GM21515 (cell line): ENCODE measurements around the gene GPR176.

Source experiments
- ATAC-seq: cut with Tn5 transposase; IDR thresholded peaks from one replicate; pipeline ENCODE4 v1.9.1; 2021; ENCODE audit not compliant: unreplicated experiment

GPR176 gene

GRCh38 chr15:39936681-39937080 lies 16.6 kb upstream of the GPR176 start:
- no peak for ATAC-seq

- no peak for ATAC-seq
These were observed 16.1 kb upstream of the GPR176 start for GRCh38 chr15:39936187-39936586.

DNA sequence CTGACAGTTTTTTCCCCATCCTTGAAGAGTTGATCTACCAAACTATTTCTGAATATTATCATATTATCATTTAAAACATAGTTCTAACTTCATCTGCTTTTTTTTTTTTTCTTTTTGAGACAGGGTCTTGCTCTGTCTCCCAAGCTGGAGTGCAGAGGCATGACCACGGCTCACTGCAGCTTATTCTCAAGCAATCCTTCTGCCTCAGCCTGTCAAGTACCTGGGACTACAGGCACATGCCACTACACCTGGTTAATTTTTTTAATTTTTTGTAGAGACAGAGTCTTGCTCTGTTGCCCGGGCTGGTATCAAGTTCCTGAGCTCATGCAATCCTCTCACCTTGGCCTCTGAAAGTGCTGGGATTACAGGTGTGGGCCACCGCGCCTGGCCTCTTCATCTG lies 15.2 kb upstream of the GPR176 start:
- no peak for ATAC-seq

- ATAC-seq: peak; percentile 9
These were observed 14.5 kb upstream of the GPR176 start for GRCh38 chr15:39934397-39935071.

DNA sequence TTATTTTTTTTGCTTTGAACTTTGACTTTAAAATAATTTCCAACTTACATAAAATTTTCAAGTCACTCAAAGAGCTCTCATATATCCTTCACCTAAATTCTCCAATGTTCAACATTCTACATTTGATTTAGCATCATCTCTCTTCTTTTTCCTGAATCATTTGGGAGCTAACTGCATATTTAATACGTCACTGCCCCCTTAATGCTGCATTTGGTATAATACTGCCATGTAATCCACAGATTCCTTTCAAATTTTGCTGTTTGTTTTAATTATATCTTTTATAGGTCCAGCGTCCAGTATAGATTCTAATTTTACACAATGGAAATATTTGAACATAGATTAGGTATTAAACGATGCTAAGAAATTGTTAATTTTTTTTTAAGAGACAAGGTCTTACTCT lies 11.5 kb upstream of the GPR176 start:
- ATAC-seq: no peak

- no peak for ATAC-seq
These were observed 6.5 kb upstream of the GPR176 start for GRCh38 chr15:39926526-39926925.

GRCh38 chr15:39925112-39925842 lies 5.2 kb upstream of the GPR176 start:
- ATAC-seq: no peak

GRCh38 chr15:39924437-39924836 lies 4.4 kb upstream of the GPR176 start:
- no peak for ATAC-seq

- no peak for ATAC-seq
These were observed 2.5 kb upstream of the GPR176 start for GRCh38 chr15:39922462-39923092.

DNA sequence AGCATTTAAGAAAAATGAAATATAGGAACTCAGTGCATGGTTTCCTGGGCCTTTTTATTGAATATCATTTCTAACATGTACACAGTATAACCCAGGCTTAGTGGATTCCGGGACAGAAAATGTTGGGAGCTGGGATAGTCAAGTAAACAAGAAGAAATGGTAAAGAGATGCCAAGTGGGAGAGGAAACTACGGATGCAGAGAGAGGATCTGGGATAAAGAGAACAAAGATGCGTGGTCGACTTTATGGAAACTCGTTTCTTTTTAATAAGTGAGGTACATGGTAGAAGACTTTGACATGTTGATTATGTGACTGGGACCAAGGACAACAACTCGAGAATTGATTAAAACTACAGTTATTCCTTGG lies 1.2 kb upstream of the GPR176 start:
- no peak for ATAC-seq

GRCh38 chr15:39920510-39921273 lies 626 bp upstream of the GPR176 start:
- peak; percentile 84 for ATAC-seq

GRCh38 chr15:39919411-39919747 lies 687 bp downstream of the GPR176 start:
- ATAC-seq: no peak

- ATAC-seq: no peak
These were observed 1.2 kb downstream of the GPR176 start for GRCh38 chr15:39918688-39919385.

GRCh38 chr15:39914977-39915376 lies 5.1 kb downstream of the GPR176 start:
- no peak for ATAC-seq

DNA sequence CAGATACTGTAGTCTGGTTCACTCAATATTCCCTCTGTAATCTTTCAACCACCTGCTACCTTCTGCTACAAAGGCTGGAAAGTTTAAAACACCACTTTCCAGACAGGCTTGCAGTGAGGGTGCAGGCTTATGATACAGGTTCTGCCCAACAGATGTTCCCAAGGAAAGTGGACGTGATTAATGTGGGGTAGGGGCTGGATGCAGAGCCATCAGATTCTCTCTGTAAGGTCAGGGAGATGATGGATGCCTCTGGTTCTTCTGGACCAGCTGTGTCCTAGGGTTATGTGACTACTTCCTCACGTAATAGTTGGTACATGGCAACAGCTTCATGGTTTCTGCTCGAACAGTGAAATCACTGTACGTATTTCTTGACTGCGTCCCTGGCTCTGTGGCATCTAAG lies 11.1 kb downstream of the GPR176 start:
- ATAC-seq: no peak

DNA sequence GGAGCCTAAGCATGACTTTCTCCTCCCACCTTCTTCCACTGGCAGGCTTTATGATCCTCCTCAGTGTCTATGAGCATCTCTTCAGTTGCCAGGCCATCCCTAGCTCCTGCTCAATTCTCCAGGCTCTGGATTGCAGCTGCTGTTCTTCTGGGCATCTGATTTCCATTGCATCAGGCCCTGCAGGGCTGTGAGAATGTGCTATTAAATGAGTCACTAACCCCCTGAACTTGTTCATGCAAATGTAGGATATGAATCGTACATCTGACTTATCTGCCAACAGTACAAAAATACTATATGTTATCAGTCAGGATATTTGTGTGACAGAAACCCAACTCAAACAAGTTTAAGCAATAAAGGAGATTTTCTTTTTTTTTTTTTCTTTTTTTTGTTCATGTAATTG lies 11.9 kb downstream of the GPR176 start:
- ATAC-seq: no peak

GRCh38 chr15:39907216-39907615 lies 12.8 kb downstream of the GPR176 start:
- ATAC-seq: no peak

GRCh38 chr15:39904115-39904514 lies 16.0 kb downstream of the GPR176 start:
- no peak for ATAC-seq

GRCh38 chr15:39898317-39898716 lies 21.7 kb downstream of the GPR176 start:
- no peak for ATAC-seq

DNA sequence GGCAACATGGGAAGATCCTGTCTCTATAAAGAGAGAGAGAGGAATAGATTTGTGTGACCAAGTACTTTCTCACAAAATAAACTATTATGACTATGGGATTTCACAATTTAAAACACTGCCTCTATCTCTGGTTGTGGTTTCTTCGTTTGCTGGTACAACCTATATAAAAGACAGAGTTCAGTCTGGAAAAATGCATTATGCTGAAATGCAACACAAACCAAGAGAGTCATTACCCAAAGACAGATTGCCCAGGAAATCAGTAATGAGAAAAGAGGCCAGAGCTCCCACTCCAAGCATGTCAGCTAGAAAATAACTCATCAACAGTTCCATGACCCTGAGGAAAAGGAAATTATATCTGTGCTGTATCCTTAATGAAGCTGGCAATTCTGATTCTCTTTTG lies 23.2 kb downstream of the GPR176 start:
- ATAC-seq: no peak

- ATAC-seq: no peak
These were observed 24.0 kb downstream of the GPR176 start for GRCh38 chr15:39896101-39896500.
